ENCODE data around the gene PHF21B.
"Not testable (repeated sequence)": the region's sequence is repeated elsewhere in the genome, so short reads cannot be mapped to it uniquely, and the experiment has no call there.

PHF21B gene

DNA sequence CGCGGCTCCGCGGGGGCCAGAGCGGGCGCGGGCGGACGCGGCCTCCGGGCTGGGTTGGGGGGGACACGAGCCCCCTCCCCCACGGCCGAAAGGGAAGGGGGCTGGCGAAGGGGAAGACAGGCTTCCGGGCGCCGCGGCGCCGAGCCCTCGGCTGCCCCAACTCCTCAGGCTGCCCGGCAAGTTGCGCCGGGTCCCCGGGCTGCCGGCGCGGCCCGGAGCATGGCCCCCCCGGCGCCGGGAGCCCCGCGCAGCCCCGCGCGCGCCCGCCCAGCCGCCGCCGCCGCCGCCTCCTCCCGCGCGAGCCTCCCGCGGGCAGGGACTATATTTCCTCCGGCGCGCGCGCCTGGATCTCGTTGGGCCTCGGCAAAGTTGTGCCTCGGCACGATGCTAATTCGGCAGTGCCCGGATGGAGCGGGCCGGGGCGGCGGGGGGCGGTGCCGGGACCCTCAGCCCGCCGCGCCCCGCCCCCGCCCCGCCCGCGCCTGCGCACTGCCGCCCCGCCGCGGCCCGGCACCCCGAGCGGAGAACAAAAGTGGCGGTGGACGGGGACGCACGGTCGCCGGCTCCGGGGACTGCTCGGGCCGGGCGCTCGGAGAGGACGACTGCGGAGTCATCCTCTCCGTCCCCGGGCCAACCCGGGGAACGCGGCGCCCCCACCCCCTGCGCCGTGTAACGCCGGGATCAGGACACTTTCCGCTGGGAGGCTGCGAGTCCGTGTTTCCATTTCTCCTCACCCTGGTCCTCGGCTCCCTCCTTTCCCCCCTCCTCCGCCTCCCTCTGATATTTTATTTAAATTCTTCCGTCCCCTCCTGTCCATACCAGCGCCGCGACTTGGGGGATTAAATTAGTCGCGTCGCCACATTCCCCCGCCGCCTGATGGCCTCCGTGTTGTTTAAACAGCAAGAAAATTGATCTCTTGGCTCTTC lies at the start of gene PHF21B:
Gene PHF21B (minus strand): TSS at position 400 of the 926 bp plus-strand sequence. CDS start 456 bp downstream, outside the sequence.
- DNase-seq (ENCODE audit: low read depth) = peak; percentile 20

GRCh38 chr22:45059296-45059695 lies 49.5 kb upstream of the PHF21B start:
- DNase-seq (ENCODE audit: low read depth) = no peak

- DNase-seq (ENCODE audit: low read depth) = no peak
Observed at GRCh38 chr22:45058622-45058912, 48.8 kb upstream of the PHF21B start.

GRCh38 chr22:45055936-45056335 lies 46.1 kb upstream of the PHF21B start:
- no peak for DNase-seq (ENCODE audit: low read depth)

GRCh38 chr22:45053571-45053970 lies 43.8 kb upstream of the PHF21B start:
- DNase-seq (ENCODE audit: low read depth) = no peak

GRCh38 chr22:45053094-45053493 lies 43.3 kb upstream of the PHF21B start:
- no peak for DNase-seq (ENCODE audit: low read depth)

GRCh38 chr22:45052665-45053064 lies 42.9 kb upstream of the PHF21B start:
- DNase-seq (ENCODE audit: low read depth) = not testable (repeated sequence)

DNA sequence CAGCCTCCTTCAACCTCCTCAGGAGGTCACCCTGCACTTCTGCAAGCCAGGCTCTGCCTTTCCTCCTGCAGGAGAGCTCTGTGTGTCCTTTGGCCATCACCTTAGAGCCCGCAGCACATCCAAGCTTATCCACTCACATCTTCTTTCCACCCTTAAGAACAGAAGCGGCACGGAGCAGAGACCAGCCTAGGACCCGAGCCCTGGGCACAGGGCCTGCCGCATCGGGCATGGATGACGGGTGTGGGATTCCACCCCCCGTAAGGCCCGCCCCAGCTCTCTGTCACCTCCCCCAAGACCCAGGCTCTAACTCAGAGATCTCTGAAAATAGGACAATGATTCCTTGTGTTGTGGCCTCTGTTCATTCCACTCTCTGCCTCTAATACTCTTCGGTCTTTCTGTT lies 42.1 kb upstream of the PHF21B start:
- no peak for DNase-seq (ENCODE audit: low read depth)

DNA sequence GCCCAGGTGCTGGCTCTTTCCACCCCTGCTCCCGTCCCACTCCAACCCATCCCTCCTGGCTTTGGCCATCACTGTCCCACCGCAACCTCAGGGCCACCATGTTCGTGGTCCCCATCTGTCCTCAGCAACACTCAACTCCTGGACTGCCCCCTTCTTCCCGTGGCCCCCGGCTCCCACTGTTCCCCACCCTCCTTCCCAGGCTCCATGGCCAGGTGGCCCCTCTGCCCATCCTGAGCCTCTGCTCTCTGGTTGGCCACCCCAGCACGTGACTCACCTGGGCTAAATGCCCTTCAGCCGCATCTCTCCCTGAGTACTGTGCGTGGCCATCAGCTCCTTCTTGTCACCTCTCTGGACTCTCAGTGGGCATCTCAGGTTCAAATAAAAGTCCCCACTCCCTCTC lies 41.6 kb upstream of the PHF21B start:
- DNase-seq (ENCODE audit: low read depth) = no peak

DNA sequence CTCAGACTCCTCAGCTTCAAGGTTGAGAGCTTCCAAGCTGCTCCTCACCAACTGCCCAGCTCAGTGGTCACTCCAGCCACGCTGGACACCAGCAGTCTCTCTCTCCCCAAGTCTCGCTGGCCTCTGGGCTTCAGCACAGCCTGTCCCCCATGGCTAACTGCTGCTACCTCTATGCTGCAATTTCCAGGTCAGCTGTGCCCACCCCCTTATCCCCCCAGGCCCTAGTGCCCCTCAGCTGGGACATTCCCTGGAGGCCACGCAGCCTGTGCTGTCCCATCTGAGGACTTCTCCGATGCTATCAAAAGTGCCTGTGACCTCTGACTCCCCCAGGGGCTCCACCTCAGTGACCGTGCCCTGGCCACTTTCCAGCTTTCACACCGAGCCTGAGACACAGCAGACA lies 37.5 kb upstream of the PHF21B start:
- no peak for DNase-seq (ENCODE audit: low read depth)

DNA sequence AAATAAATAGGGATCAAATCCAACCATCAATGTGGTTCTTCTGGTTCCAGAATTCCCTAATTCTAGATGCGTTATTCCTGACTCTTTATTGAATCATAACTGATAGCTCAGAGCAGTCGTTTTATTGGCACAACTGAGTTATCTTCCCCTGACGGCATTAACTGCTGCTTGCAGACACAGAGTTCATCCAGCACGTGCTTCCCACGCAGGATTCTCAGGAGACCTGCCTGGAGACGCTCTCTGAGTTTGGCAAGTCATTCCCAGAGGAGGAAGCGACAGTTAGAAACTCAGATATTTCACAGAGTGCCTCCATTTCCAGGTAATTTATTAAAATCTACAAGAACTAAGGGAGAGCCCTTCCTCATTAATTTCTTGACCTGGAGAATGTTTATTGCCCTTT lies 35.4 kb upstream of the PHF21B start:
- no peak for DNase-seq (ENCODE audit: low read depth)

DNA sequence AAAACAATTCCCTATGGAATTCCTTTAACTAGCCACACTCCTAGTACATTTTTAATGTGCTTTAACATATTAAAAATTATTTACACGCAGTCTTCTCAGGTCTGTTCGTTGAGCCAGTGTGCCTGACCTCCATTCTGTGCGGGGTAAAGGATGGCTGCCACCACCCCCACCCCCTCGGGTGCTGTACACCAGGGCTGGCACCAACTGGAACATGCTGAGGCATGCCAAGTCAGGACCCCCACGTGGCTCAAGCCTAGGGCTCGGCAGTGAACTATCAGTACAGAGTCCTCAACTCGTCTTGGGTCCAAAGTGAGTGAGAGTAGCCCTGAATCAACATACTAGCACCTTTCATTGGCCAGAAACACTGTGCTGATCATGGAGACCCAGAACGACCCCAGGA lies 32.5 kb upstream of the PHF21B start:
- no peak for DNase-seq (ENCODE audit: low read depth)

GRCh38 chr22:45039133-45039532 lies 29.3 kb upstream of the PHF21B start:
- DNase-seq (ENCODE audit: low read depth) = no peak

DNA sequence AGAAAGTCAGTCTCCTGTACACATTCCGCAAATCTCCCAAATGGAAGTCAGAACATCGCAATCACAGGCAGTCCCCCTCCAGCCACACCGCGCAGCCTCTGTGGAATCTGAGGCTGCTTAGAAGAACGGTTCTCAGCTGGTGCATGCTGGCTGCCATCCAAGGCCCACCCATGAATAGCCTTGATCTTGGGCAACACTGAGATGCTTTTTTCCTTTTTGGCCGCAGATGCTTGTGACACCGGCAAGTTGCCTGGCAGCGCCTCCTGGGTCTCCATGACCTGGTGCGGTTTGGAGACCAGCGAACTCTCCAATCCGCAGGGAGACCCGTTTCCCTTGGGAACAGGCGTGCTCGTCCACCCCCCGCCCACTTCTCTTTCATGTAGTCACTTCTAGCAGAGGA lies 26.3 kb upstream of the PHF21B start:
- DNase-seq (ENCODE audit: low read depth) = no peak

- DNase-seq (ENCODE audit: low read depth) = no peak
Observed at GRCh38 chr22:45034821-45035220, 25.0 kb upstream of the PHF21B start.

GRCh38 chr22:45034156-45034555 lies 24.4 kb upstream of the PHF21B start:
- no peak for DNase-seq (ENCODE audit: low read depth)

DNA sequence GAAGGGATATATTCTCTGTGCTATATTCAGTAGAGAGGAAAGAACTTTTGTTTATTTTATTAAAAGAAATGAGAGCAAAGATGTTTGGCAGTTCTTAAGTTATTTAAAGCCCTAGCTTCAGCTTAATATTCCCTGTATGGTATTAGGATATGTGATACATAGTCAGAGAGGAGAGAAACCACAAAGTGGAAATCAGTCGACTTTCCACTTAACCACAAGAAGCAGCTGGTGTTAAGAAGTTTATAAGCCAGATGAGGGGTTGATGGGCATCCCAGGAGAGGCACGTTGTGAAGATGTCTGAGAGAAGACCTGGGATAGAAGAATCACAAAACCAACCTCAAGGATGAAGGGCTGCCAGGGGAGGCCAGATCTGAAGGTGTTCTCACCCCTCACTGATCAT lies 23.3 kb upstream of the PHF21B start:
- no peak for DNase-seq (ENCODE audit: low read depth)

DNA sequence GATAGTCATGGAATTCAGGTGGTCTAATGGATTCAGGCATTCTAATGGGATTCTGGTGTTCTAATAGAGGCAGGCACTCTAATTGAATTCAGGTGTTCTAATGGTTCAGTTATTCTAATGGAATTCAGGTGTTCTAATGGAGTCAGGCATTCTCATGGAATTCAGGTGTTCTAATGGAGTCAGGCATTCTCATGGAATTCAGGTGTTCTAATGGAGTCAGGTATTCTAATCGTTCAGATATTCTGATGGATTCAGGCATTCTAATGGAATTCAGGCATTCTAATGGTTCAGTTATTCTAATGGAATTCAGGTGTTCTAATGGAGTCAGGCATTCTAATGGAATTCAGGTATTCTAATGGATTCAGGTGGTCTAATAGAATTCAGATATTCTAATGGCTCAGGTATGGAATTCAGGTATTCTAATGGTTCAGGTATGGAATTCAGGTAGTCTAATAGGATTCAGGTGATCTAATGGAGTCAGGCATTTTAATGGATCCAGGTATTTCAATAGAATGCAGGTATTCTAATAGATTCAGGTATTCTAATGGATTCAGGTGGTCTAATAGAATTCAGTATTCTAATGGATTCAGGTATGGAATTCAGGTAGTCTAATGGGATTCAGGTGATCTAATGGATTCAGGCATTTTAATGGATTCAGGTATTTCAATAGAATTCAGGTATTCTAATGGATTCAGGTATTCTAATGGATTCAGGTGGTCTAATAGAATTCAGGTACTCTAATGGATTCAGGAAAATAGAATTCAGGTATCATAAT lies 22.0 kb upstream of the PHF21B start:
- no peak for DNase-seq (ENCODE audit: low read depth)

GRCh38 chr22:45029501-45029900 lies 19.7 kb upstream of the PHF21B start:
- DNase-seq (ENCODE audit: low read depth) = no peak

DNA sequence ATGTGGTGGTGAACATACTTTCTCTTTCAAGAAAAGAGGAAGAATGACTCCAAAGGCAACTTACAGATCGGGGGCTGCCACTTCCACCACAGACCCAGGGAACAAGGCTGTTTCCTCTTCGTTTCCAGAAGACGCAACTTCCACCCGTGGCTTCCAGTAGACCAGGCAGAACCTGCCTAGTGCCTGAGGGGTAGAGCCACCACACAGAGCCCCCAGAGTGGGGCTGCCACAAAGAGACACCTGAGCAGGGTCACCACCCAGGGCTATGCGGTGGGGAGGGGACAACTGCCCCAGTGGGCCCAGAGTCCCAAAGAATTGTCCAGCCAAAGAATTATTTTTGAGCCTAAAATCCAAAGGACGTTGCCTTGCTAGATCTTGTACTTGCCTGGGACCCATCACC lies 16.7 kb upstream of the PHF21B start:
- DNase-seq (ENCODE audit: low read depth) = no peak

- DNase-seq (ENCODE audit: low read depth) = no peak
Observed at GRCh38 chr22:45023431-45023830, 13.6 kb upstream of the PHF21B start.

- DNase-seq (ENCODE audit: low read depth) = no peak
Observed at GRCh38 chr22:45019861-45020655, 10.3 kb upstream of the PHF21B start.

- DNase-seq (ENCODE audit: low read depth) = no peak
Observed at GRCh38 chr22:45014654-45015053, 4.8 kb upstream of the PHF21B start.

All from stimulated activated CD8-positive, alpha-beta memory T cell treated with anti-CD3 and anti-CD28 coated beads, Interleukin-4, amount 100 ng/mL, for 24 hours (primary cell).